Measurements from ENCODE around the gene BCL2L12. TPM values are rescaled to one million over a fixed set of nuclear protein-coding genes. Genes with fewer than 3 reads are reported as not detected.

BCL2L12 gene
- total RNA-seq, 1 donor from 2014 or later, result 7.5 TPM

- peaks cover 14% of the 10 kb centered on the region for H3K9me3 Mint-ChIP-seq (ENCODE audit: unreplicated experiment)
- peak within 1 kb of the TSS; percentile 93 for H3K4me3 Mint-ChIP-seq (ENCODE audit: unreplicated experiment)
- H3K27ac Mint-ChIP-seq (ENCODE audit: unreplicated experiment), result peak within 1 kb of the TSS; percentile 97
- H3K36me3 Mint-ChIP-seq (ENCODE audit: unreplicated experiment), result no peaks in the 10 kb centered on the region
- DNase-seq, result peak; percentile 99
- no peak for TF ChIP-seq CTCF (IDR thresholded peaks at IDR 0.05; ENCODE audit: partially characterized antibody, unreplicated experiment)
- H3K4me1 Mint-ChIP-seq (ENCODE audit: low read depth, unreplicated experiment), result peaks cover 44% of the 10 kb centered on the region
- H3K27me3 Mint-ChIP-seq (ENCODE audit: unreplicated experiment), result peaks cover 14% of the 10 kb centered on the region
Observed at GRCh38 chr19:49640113-49640898, 25.4 kb upstream of the BCL2L12 start, which contains the start of gene RRAS. Gene RRAS, minus strand, starts transcription at chr19:49640143. Its CDS starts 45 bp downstream, at chr19:49640098.

DNA sequence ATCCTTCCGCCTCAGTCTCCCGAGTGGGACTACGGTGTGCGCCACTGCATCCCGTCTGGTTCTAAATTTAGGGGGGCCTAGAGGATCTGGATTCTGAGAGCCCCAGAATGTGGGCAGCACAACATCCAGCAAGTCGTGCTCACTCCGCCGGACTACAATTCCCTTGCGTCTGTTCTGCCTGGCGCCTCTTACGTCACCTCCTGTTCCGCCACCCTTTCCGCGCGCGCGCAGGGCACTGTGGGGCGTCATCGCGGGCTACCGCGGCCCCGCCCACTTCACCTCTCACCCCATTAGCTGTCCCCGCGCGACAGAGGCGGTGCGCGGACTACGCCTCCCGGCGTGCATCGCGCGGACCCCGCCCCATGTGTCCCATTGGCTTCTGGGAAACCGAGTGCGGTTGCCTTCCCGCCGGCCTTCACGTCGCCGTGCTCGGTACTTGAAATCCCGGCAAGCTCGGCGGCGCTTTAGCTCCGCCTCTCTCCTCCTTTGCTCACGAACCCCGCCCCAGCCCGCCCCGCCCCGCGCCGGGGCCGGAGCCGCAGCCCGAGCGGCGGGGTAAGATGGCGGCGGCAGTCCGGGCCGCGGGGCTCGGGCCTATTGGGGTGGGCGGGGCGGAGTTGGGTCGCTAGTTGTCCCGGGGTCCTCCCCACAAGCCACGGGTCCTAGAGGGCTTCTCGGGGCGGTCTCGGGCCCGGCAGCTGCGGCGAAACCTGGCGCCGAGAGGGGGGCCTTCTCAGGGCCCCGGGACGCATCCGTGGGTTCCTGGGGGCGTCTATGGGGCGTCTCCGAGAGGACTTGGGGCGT is 23.8 kb upstream of the BCL2L12 start, which contains the start of gene SCAF1:
TSS of gene SCAF1 (plus strand) at position 522 of the 804 bp plus-strand sequence. CDS start 2,818 bp downstream, outside the sequence.
- DNase-seq, result peak; percentile 99
- H3K4me3 Mint-ChIP-seq (ENCODE audit: unreplicated experiment), result peak within 1 kb of the TSS; percentile 100
- peaks cover 14% of the 10 kb centered on the region for H3K9me3 Mint-ChIP-seq (ENCODE audit: unreplicated experiment)
- H3K27ac Mint-ChIP-seq (ENCODE audit: unreplicated experiment), result peak within 1 kb of the TSS; percentile 97
- no peak for TF ChIP-seq CTCF (IDR thresholded peaks at IDR 0.05; ENCODE audit: partially characterized antibody, unreplicated experiment)
- peaks cover 11% of the 10 kb centered on the region for H3K27me3 Mint-ChIP-seq (ENCODE audit: unreplicated experiment)
- H3K4me1 Mint-ChIP-seq (ENCODE audit: low read depth, unreplicated experiment), result peaks cover 38% of the 10 kb centered on the region
- H3K36me3 Mint-ChIP-seq (ENCODE audit: unreplicated experiment), result no peaks in the 10 kb centered on the region

DNA sequence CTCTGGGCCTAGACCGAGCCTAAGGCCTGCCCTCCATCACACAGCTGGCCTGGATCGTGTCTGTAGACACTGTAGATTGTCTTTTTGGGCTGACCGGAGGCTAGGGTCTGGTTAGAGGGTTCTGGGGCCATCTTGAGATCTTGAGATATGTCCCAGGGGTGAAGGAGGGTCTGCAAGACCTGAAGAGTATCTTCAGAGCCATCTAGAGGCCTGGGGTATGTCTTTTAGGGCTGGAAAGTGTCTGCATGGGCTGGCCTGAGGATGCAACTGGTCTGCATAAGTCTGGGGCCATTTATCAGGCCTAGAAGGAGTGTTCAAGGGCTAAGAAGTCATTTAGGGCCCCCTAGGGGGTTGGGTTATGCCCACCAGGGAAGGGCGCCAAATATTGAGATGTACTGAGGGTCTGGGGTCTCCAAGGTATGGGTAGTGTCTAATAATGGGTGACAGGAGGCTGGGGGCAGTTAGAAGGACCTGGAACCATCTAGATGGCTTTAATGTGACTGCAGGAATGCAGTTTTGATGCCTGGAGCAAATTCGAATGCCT is 23.2 kb upstream of the BCL2L12 start:
- Mint-ChIP-seq H3K4me1 (ENCODE audit: low read depth, unreplicated experiment) (peaks cover 38% of the 10 kb centered on the region), H3K27me3 (ENCODE audit: unreplicated experiment) (peaks cover 11% of the 10 kb centered on the region)

GRCh38 chr19:49643466-49643865 is 22.3 kb upstream of the BCL2L12 start:
- Mint-ChIP-seq H3K27ac (ENCODE audit: unreplicated experiment) (peak overlapping the region; percentile 6), H3K27me3 (ENCODE audit: unreplicated experiment) (peaks cover 7% of the 10 kb centered on the region), H3K4me1 (ENCODE audit: low read depth, unreplicated experiment) (peaks cover 34% of the 10 kb centered on the region), H3K9me3 (ENCODE audit: unreplicated experiment) (peaks cover 12% of the 10 kb centered on the region), H3K4me3 (ENCODE audit: unreplicated experiment) (peak overlapping the region; percentile 100), H3K36me3 (ENCODE audit: unreplicated experiment) (no peaks in the 10 kb centered on the region)
- TF ChIP-seq CTCF (IDR thresholded peaks at IDR 0.05; ENCODE audit: partially characterized antibody, unreplicated experiment), result no peak
- DNase-seq, result no peak

More for the DNA sequence above, 23.2 kb upstream of the BCL2L12 start:
- H3K9me3 Mint-ChIP-seq (ENCODE audit: unreplicated experiment), result peaks cover 14% of the 10 kb centered on the region
- TF ChIP-seq CTCF (IDR thresholded peaks at IDR 0.05; ENCODE audit: partially characterized antibody, unreplicated experiment), result no peak
- H3K36me3 Mint-ChIP-seq (ENCODE audit: unreplicated experiment), result no peaks in the 10 kb centered on the region
- no peak for DNase-seq
- H3K27ac Mint-ChIP-seq (ENCODE audit: unreplicated experiment), result peak overlapping the region; percentile 96
- peak overlapping the region; percentile 100 for H3K4me3 Mint-ChIP-seq (ENCODE audit: unreplicated experiment)

Measured in glutamatergic neuron (in vitro differentiated cells).